Neural cell (in vitro differentiated cells): ENCODE data around the gene DBH. TPM values are rescaled to one million over a fixed set of nuclear protein-coding genes. Genes with fewer than 3 reads are reported as not detected.

Experiments used
- H2AFZ ChIP-seq: fragments of 200-600, 300-800 bp; sonication (generic), shearing (Covaris generic); 2 replicates; pipeline ENCODE4 v1.6.0; 2014; ENCODE audit warnings: low read depth, mild to moderate bottlenecking, antibody characterized with exemption, low read length, moderate library complexity
- H3F3A ChIP-seq: fragments of 200-600 bp; shearing (Covaris generic); 2 replicates; pipeline ENCODE4 v1.6.1; 2016; ENCODE audit warnings: mild to moderate bottlenecking, moderate library complexity, mixed read lengths, antibody characterized with exemption, low read length; ENCODE audit not compliant: insufficient read depth, poor library complexity, severe bottlenecking
- H3K27ac ChIP-seq: fragments of 200-600, 300-800 bp; sonication (generic), shearing (Covaris generic); 2 replicates; pipeline ENCODE4 v1.5.1; 2014; ENCODE audit warnings: mild to moderate bottlenecking, low read length, moderate library complexity
- H3K27me3 ChIP-seq: fragments of 300-800, 200-600 bp; sonication (generic), shearing (Covaris generic); 2 replicates; pipeline ENCODE4 v1.6.0; 2014; ENCODE audit warnings: mild to moderate bottlenecking, low read depth, low read length, moderate library complexity; ENCODE audit not compliant: insufficient read depth
- H3K36me3 ChIP-seq: fragments of 300-800, 200-600 bp; sonication (generic), shearing (Covaris generic); 2 replicates; pipeline ENCODE4 v1.5.1; 2014; ENCODE audit warnings: mild to moderate bottlenecking, antibody characterized with exemption, low read length, moderate library complexity; ENCODE audit not compliant: insufficient read depth
- H3K4me2 ChIP-seq: fragments of 300-800, 200-600 bp; sonication (generic), shearing (Covaris generic); 2 replicates; pipeline ENCODE4 v1.6.0; 2014; ENCODE audit warnings: mild to moderate bottlenecking, low read length
- H3K4me3 ChIP-seq: fragments of 300-800, 200-600 bp; sonication (generic), shearing (Covaris generic); 2 replicates; pipeline ENCODE4 v1.5.1; 2014; ENCODE audit warnings: mild to moderate bottlenecking, low read length, moderate library complexity
- H3K79me2 ChIP-seq: fragments of 200-600 bp; shearing (Covaris generic); replicated peaks from 2 replicates; pipeline ENCODE4 v1.6.0; 2014; ENCODE audit warnings: mild to moderate bottlenecking, low read length, moderate library complexity; ENCODE audit not compliant: insufficient read depth
- H3K9ac ChIP-seq: fragments of 300-800, 200-600 bp; sonication (generic), shearing (Covaris generic); 2 replicates; pipeline ENCODE4 v1.6.1; 2016; ENCODE audit warnings: mild to moderate bottlenecking, low read length, mixed read lengths
- H3K9me2 ChIP-seq: fragments of 200-600 bp; shearing (Covaris generic); 2 replicates; pipeline ENCODE4 v1.6.1; 2016; ENCODE audit warnings: mild to moderate bottlenecking, low read length, mixed read lengths; ENCODE audit not compliant: insufficient read depth
- H3K9me3 ChIP-seq: fragments of 200-600, 300-800 bp; sonication (generic), shearing (Covaris generic); 2 replicates; pipeline ENCODE4 v1.6.1; 2016; ENCODE audit warnings: mild to moderate bottlenecking, mixed run types, low read length, moderate library complexity, mixed read lengths
- H4K20me1 ChIP-seq: fragments of 200-600 bp; shearing (Covaris generic); 2 replicates; pipeline ENCODE4 v1.6.1; 2016; ENCODE audit warnings: mild to moderate bottlenecking, mixed run types; ENCODE audit not compliant: insufficient read depth
- CTCF ChIP-seq: fragments of 450-650 bp; IDR thresholded peaks from 2 replicates; pipeline ENCODE4 v1.5.1; 2014; ENCODE audit warnings: antibody characterized with exemption, mild to moderate bottlenecking, moderate library complexity; ENCODE audit not compliant: poor library complexity, severe bottlenecking
- EP300 ChIP-seq: fragments of 450-650 bp; conservative IDR thresholded peaks from 2 replicates; pipeline ENCODE4 v1.6.1; 2014; ENCODE audit warnings: antibody characterized with exemption, mild to moderate bottlenecking, moderate library complexity; ENCODE audit not compliant: poor library complexity, severe bottlenecking
- EZH2 ChIP-seq: fragments of 200-600, 300-800 bp; shearing (Covaris generic), sonication (generic); IDR thresholded peaks from 2 replicates; pipeline ENCODE4 v1.6.1; 2014; ENCODE audit warnings: antibody characterized with exemption, low read length, borderline replicate concordance, mild to moderate bottlenecking; ENCODE audit not compliant: insufficient read depth, poor library complexity, severe bottlenecking
- MXI1 ChIP-seq: fragments of 450-650 bp; conservative IDR thresholded peaks from 2 replicates; pipeline ENCODE4 v1.6.1; 2014; ENCODE audit warnings: antibody characterized with exemption, mild to moderate bottlenecking; ENCODE audit not compliant: poor library complexity, severe bottlenecking
- POLR2AphosphoS5 ChIP-seq: IDR thresholded peaks from 2 replicates; pipeline ENCODE4 v1.6.1; 2012
- RAD21 ChIP-seq: fragments of 450-650 bp; conservative IDR thresholded peaks from 2 replicates; pipeline ENCODE4 v1.6.1; 2014; ENCODE audit warnings: antibody characterized with exemption, mild to moderate bottlenecking, moderate library complexity
- REST ChIP-seq: IDR thresholded peaks from 2 replicates; pipeline ENCODE4 v1.6.1; 2012; ENCODE audit warnings: borderline replicate concordance
- SMC3 ChIP-seq: fragments of 450-650 bp; conservative IDR thresholded peaks from 2 replicates; pipeline ENCODE4 v1.6.1; 2014; ENCODE audit warnings: antibody characterized with exemption, mild to moderate bottlenecking, moderate library complexity; ENCODE audit not compliant: poor library complexity
- TAF1 ChIP-seq: IDR thresholded peaks from 2 replicates; pipeline ENCODE4 v1.6.1; 2012; ENCODE audit warnings: low read depth
- polyA plus RNA-seq: library from polyadenylated mRNA; depleted of rRNA; stranded (reverse); fragments of >200 nt; gene quantifications from 2 replicates; pipeline ENCODE4 v1.2.3, GENCODE V29; 2014

Gene DBH
- polyA plus RNA-seq, 1 donor from 2014 or later, result not detected

- Histone ChIP-seq H3K9ac (no peak overlapping the region), H3K9me3 (no peaks in the 10 kb centered on the region), H3K27me3 (peaks cover 45% of the 10 kb centered on the region), H3K79me2 (no peaks in the 10 kb centered on the region), H3K27ac (no peak overlapping the region), H3F3A (no peaks in the 10 kb centered on the region), H2AFZ (no peak overlapping the region), H3K9me2 (no peaks in the 10 kb centered on the region), H3K36me3 (no peaks in the 10 kb centered on the region), H4K20me1 (no peaks in the 10 kb centered on the region), H3K4me3 (no peak overlapping the region), H3K4me2 (no peak overlapping the region)
- TF ChIP-seq MXI1 (no peak), REST (no peak), SMC3 (no peak)
Observed at GRCh38 chr9:133607381-133607780, 28.8 kb upstream of the DBH start.

GRCh38 chr9:133607976-133608375 is 28.2 kb upstream of the DBH start:
- Histone ChIP-seq H3F3A (no peaks in the 10 kb centered on the region), H3K9me3 (no peaks in the 10 kb centered on the region), H4K20me1 (no peaks in the 10 kb centered on the region), H3K4me3 (no peak overlapping the region), H3K4me2 (no peak overlapping the region), H3K9ac (no peak overlapping the region), H3K79me2 (no peaks in the 10 kb centered on the region), H3K27me3 (peaks cover 45% of the 10 kb centered on the region), H3K27ac (no peak overlapping the region), H3K9me2 (no peaks in the 10 kb centered on the region), H2AFZ (no peak overlapping the region), H3K36me3 (no peaks in the 10 kb centered on the region)
- TF ChIP-seq CTCF (no peak), REST (no peak), EZH2 (no peak), RAD21 (no peak), SMC3 (no peak), POLR2AphosphoS5 (no peak), MXI1 (no peak), TAF1 (no peak), EP300 (no peak)
